ENCODE measurements around the gene PDGFA. TPM values are rescaled to one million over a fixed set of nuclear protein-coding genes. Genes with fewer than 3 reads are reported as not detected.

Gene PDGFA
- 10 to 100 TPM; 34.9 to 50.5 TPM for total RNA-seq

- TF ChIP-seq, protein P1, sequence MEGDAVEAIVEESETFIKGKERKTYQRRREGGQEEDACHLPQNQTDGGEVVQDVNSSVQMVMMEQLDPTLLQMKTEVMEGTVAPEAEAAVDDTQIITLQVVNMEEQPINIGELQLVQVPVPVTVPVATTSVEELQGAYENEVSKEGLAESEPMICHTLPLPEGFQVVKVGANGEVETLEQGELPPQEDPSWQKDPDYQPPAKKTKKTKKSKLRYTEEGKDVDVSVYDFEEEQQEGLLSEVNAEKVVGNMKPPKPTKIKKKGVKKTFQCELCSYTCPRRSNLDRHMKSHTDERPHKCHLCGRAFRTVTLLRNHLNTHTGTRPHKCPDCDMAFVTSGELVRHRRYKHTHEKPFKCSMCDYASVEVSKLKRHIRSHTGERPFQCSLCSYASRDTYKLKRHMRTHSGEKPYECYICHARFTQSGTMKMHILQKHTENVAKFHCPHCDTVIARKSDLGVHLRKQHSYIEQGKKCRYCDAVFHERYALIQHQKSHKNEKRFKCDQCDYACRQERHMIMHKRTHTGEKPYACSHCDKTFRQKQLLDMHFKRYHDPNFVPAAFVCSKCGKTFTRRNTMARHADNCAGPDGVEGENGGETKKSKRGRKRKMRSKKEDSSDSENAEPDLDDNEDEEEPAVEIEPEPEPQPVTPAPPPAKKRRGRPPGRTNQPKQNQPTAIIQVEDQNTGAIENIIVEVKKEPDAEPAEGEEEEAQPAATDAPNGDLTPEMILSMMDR (IDR thresholded peaks at IDR 0.05) = no peak
- Histone ChIP-seq H3K27me3 (peaks cover 29% of the 10 kb centered on the region), H3K9me3 (no peaks in the 10 kb centered on the region), H3K36me3 (no peaks in the 10 kb centered on the region), H3K4me3 (peak within 1 kb of the TSS; percentile 78), H3K27ac (peak within 1 kb of the TSS; percentile 97), H3K9ac (ENCODE audit: low read depth in 2 of 2, low read length in 2 of 2) (peak within 1 kb of the TSS; percentile 91), H3K4me1 (peaks cover 24% of the 10 kb centered on the region)
- DNase-seq = no peak
- intact Hi-C loops (cut with DNase I) = loop anchor here (5.0 to 10.0 kb wide), 3 partner anchors 187 to 355 kb away; partner anchors contain the start of genes DNAAF5, GET4 and PRKAR1B
Measured at GRCh38 chr7:519484-520390, at the start of gene PDGFA. TSS of gene PDGFA (minus strand) at chr7:519846. CDS start at chr7:519001, 845 bp downstream.

GRCh38 chr7:568031-568951 lies 48.6 kb upstream of the PDGFA start:
- Histone ChIP-seq H3K4me1 (no peaks in the 10 kb centered on the region), H3K4me3 (no peak overlapping the region), H3K36me3 (no peaks in the 10 kb centered on the region), H3K27me3 (no peaks in the 10 kb centered on the region), H3K27ac (no peak overlapping the region), H3K9me3 (no peaks in the 10 kb centered on the region), H3K9ac (ENCODE audit: low read depth in 2 of 2, low read length in 2 of 2) (no peak overlapping the region)
- no peak for DNase-seq
- intact Hi-C loops (cut with DNase I) = no loop called here
- TF ChIP-seq, protein P1 (IDR thresholded peaks at IDR 0.05) = no peak

- Histone ChIP-seq H3K9ac (ENCODE audit: low read depth in 2 of 2, low read length in 2 of 2) (no peak overlapping the region), H3K27ac (no peak overlapping the region), H3K27me3 (no peaks in the 10 kb centered on the region), H3K4me3 (no peak overlapping the region), H3K36me3 (no peaks in the 10 kb centered on the region), H3K9me3 (no peaks in the 10 kb centered on the region), H3K4me1 (no peaks in the 10 kb centered on the region)
- intact Hi-C loops (cut with DNase I) = no loop called here
- TF ChIP-seq, protein P1 (IDR thresholded peaks at IDR 0.05) = no peak
- no peak for DNase-seq
Measured at GRCh38 chr7:567305-567883, 47.7 kb upstream of the PDGFA start.

DNA sequence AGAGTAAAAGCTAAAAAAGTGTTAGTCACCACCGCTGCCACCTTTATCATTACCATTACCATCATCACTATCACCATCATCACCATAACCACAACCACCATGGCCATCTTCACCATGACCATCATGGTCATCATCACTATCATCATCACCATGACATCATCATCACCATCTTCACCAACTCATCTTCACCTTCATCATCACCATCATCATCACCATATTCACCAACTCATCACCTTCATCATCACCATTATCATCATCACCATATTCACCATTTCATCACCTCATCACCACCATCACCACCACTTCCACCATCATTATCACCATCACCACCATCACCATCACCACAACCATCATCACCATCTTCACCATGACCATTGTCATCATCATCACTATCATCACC lies 46.5 kb upstream of the PDGFA start:
- Histone ChIP-seq H3K9me3 (no peaks in the 10 kb centered on the region), H3K36me3 (no peaks in the 10 kb centered on the region), H3K9ac (ENCODE audit: low read depth in 2 of 2, low read length in 2 of 2) (no peak overlapping the region), H3K27me3 (no peaks in the 10 kb centered on the region), H3K4me3 (no peak overlapping the region), H3K27ac (no peak overlapping the region), H3K4me1 (no peaks in the 10 kb centered on the region)
- TF ChIP-seq, protein P1 (IDR thresholded peaks at IDR 0.05) = no peak
- DNase-seq = no peak
- intact Hi-C loops (cut with DNase I) = no loop called here

All from colonic mucosa (tissue), 4 donors.